LNCaP clone FGC (cell line): ENCODE data around the gene TNNC2.

Source experiments
- DNase-seq: peaks from one replicate; pipeline ENCODE4 v3.0.0-alpha.2; 2011; ENCODE audit warnings: low read depth
- H3K4me3 ChIP-seq: 2 replicates; pipeline ENCODE4 v1.5.1; 2011; ENCODE audit warnings: mild to moderate bottlenecking, low read depth, low read length, control low read depth
- TF ChIP-seq, protein P1 (sequence below): IDR thresholded peaks from 2 replicates; pipeline ENCODE4 v1.5.1; 2012; ENCODE audit warnings: mild to moderate bottlenecking; ENCODE audit not compliant: control insufficient read depth, insufficient read depth; ENCODE audit errors: extremely low read depth

Gene TNNC2

DNA sequence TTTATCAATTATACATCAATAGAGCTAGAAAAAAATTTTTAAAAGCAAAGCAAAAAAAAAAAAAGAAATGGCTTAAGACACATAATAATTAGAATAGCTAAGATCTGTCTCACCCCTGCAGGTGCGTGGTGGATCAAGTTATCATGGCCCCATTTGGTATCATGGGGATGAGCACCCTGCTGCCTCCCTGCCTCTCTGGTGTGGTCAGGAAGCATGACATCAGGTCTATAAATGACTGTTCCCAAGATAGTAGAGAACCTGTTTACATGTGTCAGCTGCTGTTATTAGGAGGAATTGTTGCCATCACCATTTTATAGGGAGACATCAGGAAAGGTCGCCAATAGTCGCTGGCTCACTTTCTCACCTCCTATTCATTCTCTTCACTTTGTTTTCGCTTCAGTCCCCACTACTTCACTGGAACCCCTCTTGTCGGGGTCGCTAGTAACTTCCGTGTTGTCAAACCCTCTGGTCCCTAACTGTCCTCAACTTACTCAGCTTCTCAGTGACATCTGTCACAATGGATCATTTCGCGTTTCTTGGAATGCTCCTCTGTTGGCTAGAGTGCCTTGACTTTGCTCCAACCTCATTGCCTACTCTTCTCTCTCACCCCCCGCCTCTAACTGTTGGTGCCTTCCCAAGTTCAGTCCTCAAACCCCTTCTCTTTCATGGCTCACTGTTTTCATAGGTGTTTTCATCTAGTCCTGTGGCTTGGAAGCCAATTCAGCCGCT is 30.6 kb downstream of the TNNC2 start:
- H3K4me3 ChIP-seq = no peak overlapping the region
- DNase-seq = no peak
- TF ChIP-seq, protein P1, sequence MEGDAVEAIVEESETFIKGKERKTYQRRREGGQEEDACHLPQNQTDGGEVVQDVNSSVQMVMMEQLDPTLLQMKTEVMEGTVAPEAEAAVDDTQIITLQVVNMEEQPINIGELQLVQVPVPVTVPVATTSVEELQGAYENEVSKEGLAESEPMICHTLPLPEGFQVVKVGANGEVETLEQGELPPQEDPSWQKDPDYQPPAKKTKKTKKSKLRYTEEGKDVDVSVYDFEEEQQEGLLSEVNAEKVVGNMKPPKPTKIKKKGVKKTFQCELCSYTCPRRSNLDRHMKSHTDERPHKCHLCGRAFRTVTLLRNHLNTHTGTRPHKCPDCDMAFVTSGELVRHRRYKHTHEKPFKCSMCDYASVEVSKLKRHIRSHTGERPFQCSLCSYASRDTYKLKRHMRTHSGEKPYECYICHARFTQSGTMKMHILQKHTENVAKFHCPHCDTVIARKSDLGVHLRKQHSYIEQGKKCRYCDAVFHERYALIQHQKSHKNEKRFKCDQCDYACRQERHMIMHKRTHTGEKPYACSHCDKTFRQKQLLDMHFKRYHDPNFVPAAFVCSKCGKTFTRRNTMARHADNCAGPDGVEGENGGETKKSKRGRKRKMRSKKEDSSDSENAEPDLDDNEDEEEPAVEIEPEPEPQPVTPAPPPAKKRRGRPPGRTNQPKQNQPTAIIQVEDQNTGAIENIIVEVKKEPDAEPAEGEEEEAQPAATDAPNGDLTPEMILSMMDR = no peak

DNA sequence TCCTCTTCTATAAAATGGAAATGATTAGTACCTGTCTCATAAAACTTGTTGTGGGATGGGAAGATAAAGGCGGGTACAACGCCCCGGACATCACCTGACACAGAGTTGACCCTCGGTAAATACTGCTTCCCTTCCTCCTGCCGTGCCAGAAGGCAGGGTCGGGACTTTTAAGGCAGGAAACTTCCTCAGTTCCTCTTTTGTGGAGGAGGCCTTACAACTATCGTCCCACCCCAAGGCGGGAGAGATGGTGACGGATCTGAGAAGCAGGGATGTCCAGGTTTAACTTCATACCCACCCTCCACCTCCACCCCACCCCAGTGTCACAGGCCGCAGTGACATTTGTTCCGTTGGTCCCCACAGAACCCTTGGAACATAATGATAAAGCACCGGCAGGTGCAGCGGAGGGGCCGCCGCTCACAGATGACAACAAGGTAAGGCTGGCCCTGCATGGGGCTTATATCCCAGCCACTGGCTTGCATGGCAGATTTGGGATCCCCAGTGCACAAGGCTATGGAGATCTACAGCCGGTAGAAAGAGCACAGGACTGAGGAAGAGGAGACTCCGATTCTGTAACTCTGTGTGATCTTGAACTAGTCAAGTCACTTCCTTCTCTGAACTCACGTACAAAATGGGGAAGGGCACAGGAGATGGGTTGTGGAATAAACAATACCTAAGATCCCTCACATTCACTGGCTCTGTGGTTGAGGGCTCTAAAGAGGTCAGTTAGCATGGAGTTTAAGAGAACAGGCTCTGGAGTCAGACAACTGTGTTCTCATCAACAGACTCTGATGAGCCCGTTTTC is 34.6 kb downstream of the TNNC2 start:
- TF ChIP-seq, protein P1 = no peak
- DNase-seq = no peak
- peak overlapping the region; percentile 98 for H3K4me3 ChIP-seq

DNA sequence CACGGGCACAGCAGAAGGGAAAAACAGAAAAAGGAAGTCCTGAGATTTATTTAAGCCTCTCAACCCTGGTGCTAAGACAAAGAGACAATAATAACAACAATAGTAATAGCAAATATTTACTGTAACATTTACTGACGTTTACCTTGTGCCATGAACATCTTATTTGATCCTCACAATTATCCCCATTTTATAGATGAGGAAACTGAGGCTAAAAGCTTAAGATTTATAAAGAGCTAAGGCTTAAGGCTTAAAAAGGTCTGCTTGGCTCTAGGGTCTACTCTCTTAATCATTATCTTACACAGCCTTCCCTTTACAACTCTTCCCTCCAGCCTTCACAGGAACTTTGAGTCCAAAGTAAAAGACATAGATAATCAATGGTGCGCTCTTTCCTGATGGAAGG is 38.8 kb downstream of the TNNC2 start:
- TF ChIP-seq, protein P1 = no peak
- DNase-seq = no peak
- no peak overlapping the region for H3K4me3 ChIP-seq

DNA sequence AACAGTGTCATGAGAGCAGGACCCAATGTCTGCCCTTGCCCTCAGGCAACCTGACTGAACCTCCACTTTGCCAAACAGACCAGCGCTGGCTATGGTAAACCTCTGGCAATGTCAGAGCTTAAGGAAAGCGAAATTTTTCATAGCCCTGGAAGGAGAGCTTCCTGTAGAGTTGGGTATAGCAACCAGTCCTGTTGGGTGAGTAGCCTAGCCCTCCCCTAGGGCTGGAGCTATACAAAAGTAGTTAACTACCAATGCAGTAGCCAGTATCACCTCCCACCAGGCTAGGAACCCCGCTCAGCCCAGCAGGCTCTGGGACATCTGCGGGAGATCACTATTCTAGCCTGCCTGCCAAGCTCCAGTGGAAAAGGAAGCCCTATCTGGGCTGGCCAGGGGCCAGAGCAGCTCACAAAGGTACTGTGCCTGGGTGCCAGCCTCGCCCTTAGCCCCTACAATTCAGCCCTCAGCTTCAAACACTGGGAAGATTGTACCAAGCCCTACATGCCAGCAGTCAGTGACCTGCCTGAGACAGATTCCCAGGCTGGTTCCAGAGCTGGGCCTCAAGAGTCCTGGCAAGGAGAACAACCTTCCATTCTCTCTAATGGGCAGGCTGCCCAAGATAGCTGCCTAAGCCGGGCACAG is 43.3 kb downstream of the TNNC2 start:
- TF ChIP-seq, protein P1 = no peak
- no peak overlapping the region for H3K4me3 ChIP-seq
- DNase-seq = no peak

DNA sequence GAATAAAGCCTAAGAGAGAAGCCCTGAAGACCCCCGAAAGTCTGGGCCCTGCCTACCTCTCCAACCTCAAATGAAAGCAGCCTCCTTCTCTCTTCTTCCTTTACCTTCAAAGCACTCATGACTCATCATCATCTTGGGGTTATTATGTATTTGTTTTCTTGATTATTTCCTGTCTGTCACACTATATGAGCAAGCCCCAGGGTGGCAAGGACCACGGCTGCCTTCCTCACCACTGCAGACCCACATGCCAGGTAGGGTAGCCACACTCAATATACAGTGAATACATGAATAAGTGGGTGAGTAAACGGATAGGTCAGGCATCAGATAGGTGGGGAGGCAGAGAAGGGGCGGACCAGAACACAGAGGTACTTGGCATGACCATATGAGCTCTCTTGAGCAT is 44.2 kb downstream of the TNNC2 start:
- DNase-seq = no peak
- TF ChIP-seq, protein P1 = no peak
- no peak overlapping the region for H3K4me3 ChIP-seq

DNA sequence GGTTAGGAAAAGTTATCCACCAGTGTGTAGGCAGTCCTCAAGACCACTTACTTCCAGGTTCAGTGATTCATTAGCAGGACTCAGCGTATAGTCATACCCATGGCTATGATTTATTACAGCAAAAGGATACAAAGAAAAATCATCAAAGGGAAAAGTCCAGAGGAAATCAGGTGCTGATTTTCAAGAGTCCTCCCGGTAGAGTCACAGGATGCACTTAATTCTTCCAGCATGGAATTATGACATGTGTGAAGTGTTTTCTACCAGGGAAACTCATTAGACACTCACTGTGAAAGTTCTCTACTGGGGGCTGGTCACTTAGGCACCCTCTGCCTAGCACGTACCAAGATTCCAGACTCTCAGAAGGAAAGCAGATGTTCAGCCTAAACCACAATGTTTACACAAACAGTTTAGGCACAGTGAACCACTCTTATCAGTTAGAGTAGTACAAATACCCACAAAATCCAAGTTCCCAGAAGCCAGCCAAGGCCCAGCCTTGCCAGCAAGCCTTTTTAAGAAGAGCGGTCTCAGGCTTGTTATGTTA is 45.7 kb downstream of the TNNC2 start:
- no peak overlapping the region for H3K4me3 ChIP-seq
- TF ChIP-seq, protein P1 = no peak
- DNase-seq = no peak
